Measurements from ENCODE around the gene SENP5.

SENP5 gene

GRCh38 chr3:196915375-196915774 is 47.7 kb downstream of the SENP5 start:
- TF ChIP-seq CTCF (IDR thresholded peaks at IDR 0.05; ENCODE audit: low read depth, low read length, missing control alignments), result no peak
- in situ Hi-C loops (cut with HindIII; ENCODE audit: low sequenced_read_pairs), result no loop called here
- H3K4me3 ChIP-seq (ENCODE audit: low read depth, low read length), result no peak overlapping the region
- no peak for DNase-seq (ENCODE audit: low read depth)

- TF ChIP-seq CTCF (IDR thresholded peaks at IDR 0.05; ENCODE audit: low read depth, low read length, missing control alignments), result no peak
- in situ Hi-C loops (cut with HindIII; ENCODE audit: low sequenced_read_pairs), result no loop called here
- no peak for DNase-seq (ENCODE audit: low read depth)
- H3K4me3 ChIP-seq (ENCODE audit: low read depth, low read length), result no peak overlapping the region
Observed at GRCh38 chr3:196916221-196916620, 48.5 kb downstream of the SENP5 start.

- no peak overlapping the region for H3K4me3 ChIP-seq (ENCODE audit: low read depth, low read length)
- TF ChIP-seq CTCF (IDR thresholded peaks at IDR 0.05; ENCODE audit: low read depth, low read length, missing control alignments), result no peak
- in situ Hi-C loops (cut with HindIII; ENCODE audit: low sequenced_read_pairs), result no loop called here
- no peak for DNase-seq (ENCODE audit: low read depth)
Observed at GRCh38 chr3:196916995-196917394, 49.3 kb downstream of the SENP5 start.

GRCh38 chr3:196918968-196919367 is 51.2 kb downstream of the SENP5 start:
- TF ChIP-seq CTCF (IDR thresholded peaks at IDR 0.05; ENCODE audit: low read depth, low read length, missing control alignments), result no peak
- no peak for DNase-seq (ENCODE audit: low read depth)
- no peak overlapping the region for H3K4me3 ChIP-seq (ENCODE audit: low read depth, low read length)
- in situ Hi-C loops (cut with HindIII; ENCODE audit: low sequenced_read_pairs), result no loop called here

- in situ Hi-C loops (cut with HindIII; ENCODE audit: low sequenced_read_pairs), result no loop called here
- DNase-seq (ENCODE audit: low read depth), result no peak
- TF ChIP-seq CTCF (IDR thresholded peaks at IDR 0.05; ENCODE audit: low read depth, low read length, missing control alignments), result no peak
- H3K4me3 ChIP-seq (ENCODE audit: low read depth, low read length), result no peak overlapping the region
Observed at GRCh38 chr3:196920733-196921132, 53.0 kb downstream of the SENP5 start.

GRCh38 chr3:196927571-196928453 is 60.1 kb downstream of the SENP5 start:
- DNase-seq (ENCODE audit: low read depth), result no peak
- in situ Hi-C loops (cut with HindIII; ENCODE audit: low sequenced_read_pairs), result no loop called here
- TF ChIP-seq CTCF (IDR thresholded peaks at IDR 0.05; ENCODE audit: low read depth, low read length, missing control alignments), result no peak
- H3K4me3 ChIP-seq (ENCODE audit: low read depth, low read length), result no peak overlapping the region
